ENCODE results near the gene TADA3.
A peak's percentile ranks its signal among the peaks of the same experiment; 100 is the strongest.

The TADA3 gene

DNA sequence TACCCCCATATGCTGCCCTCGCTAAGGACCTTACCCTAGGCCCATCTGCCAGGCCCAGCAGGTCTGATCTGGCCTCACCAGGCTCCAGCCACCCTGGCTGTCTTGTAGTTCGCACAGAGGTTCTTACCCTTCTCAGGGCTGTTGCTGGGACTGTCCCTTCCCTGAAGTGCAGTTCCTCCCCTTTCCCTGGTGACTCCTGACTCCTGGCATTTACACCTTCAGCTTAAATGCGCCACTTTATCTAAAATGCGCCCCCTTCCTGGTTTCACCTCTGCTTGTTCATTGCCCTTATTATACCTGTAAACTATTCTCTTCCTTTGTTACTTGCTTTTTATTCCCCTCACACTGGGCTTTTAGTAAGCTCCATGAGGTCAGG, 17.0 kb upstream of the TADA3 start:
- H3K27ac ChIP-seq (ENCODE audit: low read depth, low read length), result peak overlapping the region; percentile 41
- peaks cover 16% of the 10 kb centered on the region for H3K27me3 ChIP-seq (ENCODE audit: control insufficient read depth, insufficient read depth, low read length)
- H3K4me1 ChIP-seq (ENCODE audit: control insufficient read depth, insufficient read depth, low read length), result peaks cover 12% of the 10 kb centered on the region; the same call in 1 of the 2 replicates
- peak overlapping the region; percentile 74 for H3K4me3 ChIP-seq (ENCODE audit: low read depth, low read length)
- no peak overlapping the region; the same call in 1 of the 2 replicates for H3K9ac ChIP-seq (ENCODE audit: low read depth, low read length)
- no peaks in the 10 kb centered on the region for H3K9me3 ChIP-seq (ENCODE audit: control insufficient read depth, insufficient read depth, low read length)
- H3K36me3 ChIP-seq (ENCODE audit: control insufficient read depth, insufficient read depth, low read length), result peaks cover 35% of the 10 kb centered on the region

DNA sequence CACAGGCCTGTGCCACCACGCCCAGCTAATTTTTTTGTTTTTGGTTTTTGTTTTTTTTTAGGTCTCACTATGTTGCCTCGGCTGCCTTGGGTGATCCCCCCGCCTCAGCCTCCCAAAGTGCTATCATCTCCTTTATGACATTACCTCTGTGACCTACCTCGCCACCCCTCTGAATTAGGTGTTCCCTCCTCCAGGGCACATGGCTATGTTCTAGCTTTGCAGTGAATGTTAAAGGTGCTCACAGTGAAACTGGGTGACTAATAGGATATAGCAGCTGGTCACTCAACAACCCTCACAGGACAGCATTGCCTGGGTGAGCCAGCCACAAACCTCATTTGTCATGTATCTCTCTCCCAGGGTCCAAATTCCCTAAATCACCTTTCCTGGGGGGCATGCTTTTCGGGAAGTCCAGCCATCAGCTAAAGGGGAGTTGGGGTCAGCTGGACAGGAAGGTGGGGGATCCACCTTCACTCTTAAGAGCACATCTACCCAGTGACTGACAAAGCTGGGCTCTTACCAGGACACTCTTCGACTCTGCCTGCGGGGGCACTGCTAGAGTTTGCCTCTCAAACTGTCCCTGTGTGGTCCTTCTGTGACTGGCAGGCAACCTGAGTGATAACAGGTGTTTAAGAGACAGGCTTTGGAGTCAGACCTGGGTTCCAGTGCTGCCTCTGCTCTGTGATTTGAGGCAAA, 16.2 kb upstream of the TADA3 start:
- H3K9me3 ChIP-seq (ENCODE audit: control insufficient read depth, insufficient read depth, low read length), result no peaks in the 10 kb centered on the region
- peak overlapping the region; percentile 40 for H3K27ac ChIP-seq (ENCODE audit: low read depth, low read length)
- H3K4me3 ChIP-seq (ENCODE audit: low read depth, low read length), result no peak overlapping the region
- peaks cover 12% of the 10 kb centered on the region; the same call in 1 of the 2 replicates for H3K4me1 ChIP-seq (ENCODE audit: control insufficient read depth, insufficient read depth, low read length)
- peaks cover 42% of the 10 kb centered on the region for H3K36me3 ChIP-seq (ENCODE audit: control insufficient read depth, insufficient read depth, low read length)
- peaks cover 16% of the 10 kb centered on the region for H3K27me3 ChIP-seq (ENCODE audit: control insufficient read depth, insufficient read depth, low read length)
- no peak overlapping the region for H3K9ac ChIP-seq (ENCODE audit: low read depth, low read length)

DNA sequence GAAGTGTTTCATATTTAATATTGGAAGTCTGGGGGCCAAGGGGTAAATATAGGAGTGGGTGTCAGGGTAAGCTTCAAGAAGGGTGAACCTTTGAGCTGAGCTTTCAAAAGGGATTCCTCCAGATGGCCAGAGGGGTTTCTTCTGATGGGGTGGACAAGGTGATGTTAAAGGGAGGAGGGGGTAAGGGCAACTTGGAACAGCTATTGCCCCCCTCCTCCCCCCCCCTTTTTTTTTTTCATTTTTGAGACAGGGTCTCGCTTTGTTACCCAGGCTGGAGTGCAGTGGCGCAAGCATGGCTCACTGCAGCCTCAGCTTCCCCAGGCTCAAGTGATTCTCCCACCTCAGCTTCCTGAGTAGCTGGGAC, 15.7 kb upstream of the TADA3 start:
- Histone ChIP-seq H3K36me3 (ENCODE audit: control insufficient read depth, insufficient read depth, low read length) (peaks cover 47% of the 10 kb centered on the region), H3K9me3 (ENCODE audit: control insufficient read depth, insufficient read depth, low read length) (no peaks in the 10 kb centered on the region), H3K27ac (ENCODE audit: low read depth, low read length) (no peak overlapping the region), H3K4me1 (ENCODE audit: control insufficient read depth, insufficient read depth, low read length) (peaks cover 12% of the 10 kb centered on the region; the same call in 1 of the 2 replicates), H3K9ac (ENCODE audit: low read depth, low read length) (no peak overlapping the region), H3K4me3 (ENCODE audit: low read depth, low read length) (no peak overlapping the region), H3K27me3 (ENCODE audit: control insufficient read depth, insufficient read depth, low read length) (peaks cover 16% of the 10 kb centered on the region)

DNA sequence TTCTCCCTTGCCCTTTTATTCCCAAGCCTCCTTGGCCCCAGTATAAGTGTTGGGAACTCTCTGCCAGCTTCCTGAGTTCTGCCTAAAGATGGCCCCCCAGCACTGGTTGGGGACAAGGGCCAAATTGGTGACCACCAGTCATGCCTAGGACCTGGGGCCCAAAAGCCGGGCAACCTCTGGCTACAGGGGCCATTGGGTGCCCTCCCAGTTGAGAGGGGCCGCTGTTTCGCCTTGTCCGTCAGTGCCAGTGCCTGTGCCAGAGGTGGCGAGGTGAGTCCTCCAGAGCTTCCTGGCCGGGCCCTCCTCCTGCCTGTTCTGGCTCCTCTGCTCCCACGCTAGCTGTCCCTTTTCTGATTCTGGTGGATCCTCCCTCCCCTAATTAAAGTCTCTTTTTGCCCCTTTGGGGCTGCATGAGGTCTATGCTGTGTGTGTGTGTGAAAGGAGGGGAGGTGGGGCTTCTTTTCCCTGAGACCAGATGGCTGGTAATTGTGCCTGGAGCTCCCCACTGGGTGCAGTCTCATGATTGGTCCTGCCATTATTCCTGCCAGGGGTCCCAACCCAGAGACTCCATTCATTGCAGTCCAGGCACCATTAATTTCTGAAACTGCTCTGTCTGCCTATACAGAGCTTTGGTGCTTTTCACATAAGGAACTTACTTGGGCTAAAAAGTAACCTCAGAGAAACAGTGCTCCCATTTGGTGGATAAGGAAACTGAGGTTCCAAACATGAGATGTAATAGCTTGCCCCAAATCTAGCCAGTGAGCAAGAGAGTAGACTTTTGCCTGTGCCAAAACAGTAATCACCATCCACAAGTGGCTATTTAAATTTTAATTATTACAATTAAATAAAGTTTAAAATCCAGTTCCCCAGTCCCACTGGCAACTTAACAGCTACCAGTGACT, 14.7 kb upstream of the TADA3 start:
- Histone ChIP-seq H3K4me1 (ENCODE audit: control insufficient read depth, insufficient read depth, low read length) (peaks cover 12% of the 10 kb centered on the region; the same call in 1 of the 2 replicates), H3K9ac (ENCODE audit: low read depth, low read length) (no peak overlapping the region), H3K27me3 (ENCODE audit: control insufficient read depth, insufficient read depth, low read length) (peaks cover 16% of the 10 kb centered on the region), H3K27ac (ENCODE audit: low read depth, low read length) (peak overlapping the region; percentile 18), H3K4me3 (ENCODE audit: low read depth, low read length) (no peak overlapping the region), H3K36me3 (ENCODE audit: control insufficient read depth, insufficient read depth, low read length) (peaks cover 51% of the 10 kb centered on the region), H3K9me3 (ENCODE audit: control insufficient read depth, insufficient read depth, low read length) (no peaks in the 10 kb centered on the region)

DNA sequence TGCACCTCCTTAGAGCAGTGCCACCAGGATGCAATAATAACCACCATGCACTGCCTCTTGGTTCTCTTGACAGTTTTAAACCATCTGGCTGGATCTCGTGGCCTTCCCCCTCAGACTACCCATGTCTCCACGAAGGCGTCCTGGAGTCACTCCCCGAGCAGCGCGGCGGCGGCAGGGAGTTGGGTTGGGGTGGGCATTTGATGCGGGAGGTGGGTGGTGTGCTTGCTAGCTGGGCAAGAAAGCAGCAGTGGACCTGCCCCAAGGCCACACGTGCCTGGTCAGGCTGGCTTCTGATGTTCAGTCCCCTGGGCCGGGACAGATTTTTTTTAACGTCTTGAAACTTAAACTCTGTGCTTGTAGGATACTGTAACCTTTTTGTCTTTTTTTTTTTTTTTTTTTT, 13.9 kb upstream of the TADA3 start:
- peaks cover 58% of the 10 kb centered on the region for H3K36me3 ChIP-seq (ENCODE audit: control insufficient read depth, insufficient read depth, low read length)

DNA sequence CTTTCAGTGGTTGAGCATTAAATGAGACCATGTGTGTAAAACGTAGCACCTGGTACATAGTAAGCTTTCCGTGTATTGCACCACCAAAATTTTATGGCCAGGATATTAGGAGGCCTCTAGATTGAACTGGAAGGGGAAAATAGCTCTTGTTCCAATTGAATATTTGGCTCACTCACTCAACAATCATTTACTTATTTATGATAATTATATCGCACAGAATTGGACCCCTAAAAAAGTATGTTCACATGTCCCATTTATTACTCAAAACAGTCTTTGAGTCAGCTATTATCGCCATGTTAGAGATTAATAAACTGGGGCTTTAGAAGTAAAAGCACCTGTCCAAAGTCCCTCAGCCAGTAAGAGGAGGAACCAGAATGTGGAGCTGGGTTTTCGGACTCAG, 12.7 kb upstream of the TADA3 start:
- Histone ChIP-seq H3K4me1 (ENCODE audit: control insufficient read depth, insufficient read depth, low read length) (peaks cover 7% of the 10 kb centered on the region; the same call in 1 of the 2 replicates), H3K27ac (ENCODE audit: low read depth, low read length) (no peak overlapping the region), H3K36me3 (ENCODE audit: control insufficient read depth, insufficient read depth, low read length) (peaks cover 69% of the 10 kb centered on the region), H3K9me3 (ENCODE audit: control insufficient read depth, insufficient read depth, low read length) (no peaks in the 10 kb centered on the region), H3K27me3 (ENCODE audit: control insufficient read depth, insufficient read depth, low read length) (no peaks in the 10 kb centered on the region), H3K4me3 (ENCODE audit: low read depth, low read length) (no peak overlapping the region), H3K9ac (ENCODE audit: low read depth, low read length) (no peak overlapping the region)

More for the DNA sequence above, 13.9 kb upstream of the TADA3 start:
- H3K4me3 ChIP-seq (ENCODE audit: low read depth, low read length), result no peak overlapping the region
- no peaks in the 10 kb centered on the region for H3K9me3 ChIP-seq (ENCODE audit: control insufficient read depth, insufficient read depth, low read length)
- H3K27ac ChIP-seq (ENCODE audit: low read depth, low read length), result peak overlapping the region; percentile 18
- peaks cover 8% of the 10 kb centered on the region for H3K27me3 ChIP-seq (ENCODE audit: control insufficient read depth, insufficient read depth, low read length)
- H3K9ac ChIP-seq (ENCODE audit: low read depth, low read length), result no peak overlapping the region
- peaks cover 12% of the 10 kb centered on the region; the same call in 1 of the 2 replicates for H3K4me1 ChIP-seq (ENCODE audit: control insufficient read depth, insufficient read depth, low read length)

DNA sequence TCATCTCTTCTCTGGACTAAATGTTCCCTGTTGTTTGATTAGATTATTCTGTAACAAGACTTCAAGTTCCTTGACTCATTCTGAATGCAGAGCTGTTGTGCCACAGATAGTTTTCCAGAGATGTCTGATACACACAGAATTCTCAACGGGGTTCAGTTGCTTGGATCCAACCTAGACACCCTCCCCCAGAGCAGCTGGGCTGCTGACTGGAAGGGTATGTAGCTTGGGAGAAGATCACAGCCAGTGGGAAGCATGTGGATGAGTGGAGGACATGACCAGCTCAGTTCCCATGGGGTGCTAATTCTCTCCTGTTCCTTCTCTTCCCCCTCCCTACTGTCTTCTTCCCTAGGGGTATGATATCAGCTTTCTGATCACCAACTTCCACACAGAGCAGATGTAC, 11.2 kb upstream of the TADA3 start:
- Histone ChIP-seq H3K4me1 (ENCODE audit: control insufficient read depth, insufficient read depth, low read length) (no peaks in the 10 kb centered on the region), H3K4me3 (ENCODE audit: low read depth, low read length) (no peak overlapping the region), H3K36me3 (ENCODE audit: control insufficient read depth, insufficient read depth, low read length) (peaks cover 84% of the 10 kb centered on the region), H3K27me3 (ENCODE audit: control insufficient read depth, insufficient read depth, low read length) (no peaks in the 10 kb centered on the region), H3K27ac (ENCODE audit: low read depth, low read length) (no peak overlapping the region), H3K9me3 (ENCODE audit: control insufficient read depth, insufficient read depth, low read length) (no peaks in the 10 kb centered on the region), H3K9ac (ENCODE audit: low read depth, low read length) (no peak overlapping the region)

DNA sequence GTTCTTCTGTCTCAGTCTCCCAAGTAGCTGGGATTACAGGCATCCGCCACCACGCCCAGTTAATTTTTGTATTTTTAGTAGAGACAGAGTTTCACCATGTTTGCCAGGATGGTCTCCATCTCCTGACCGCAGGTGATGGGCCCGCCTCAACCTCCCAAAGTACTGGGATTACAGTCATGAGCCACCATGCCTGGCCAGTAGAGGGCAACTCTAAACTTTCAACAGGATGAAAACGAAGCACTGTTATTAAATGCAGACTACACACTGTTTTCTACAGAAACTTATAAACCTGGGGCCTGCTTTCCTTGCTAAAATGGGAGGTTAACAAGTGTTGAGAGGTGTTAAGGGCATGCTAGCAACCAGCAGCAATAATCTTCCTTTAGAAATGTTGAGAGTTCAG, 8.3 kb upstream of the TADA3 start:
- H3K4me1 ChIP-seq (ENCODE audit: control insufficient read depth, insufficient read depth, low read length), result no peaks in the 10 kb centered on the region
- H3K9ac ChIP-seq (ENCODE audit: low read depth, low read length), result no peak overlapping the region
- H3K9me3 ChIP-seq (ENCODE audit: control insufficient read depth, insufficient read depth, low read length), result no peaks in the 10 kb centered on the region
- H3K27ac ChIP-seq (ENCODE audit: low read depth, low read length), result no peak overlapping the region
- peaks cover 79% of the 10 kb centered on the region for H3K36me3 ChIP-seq (ENCODE audit: control insufficient read depth, insufficient read depth, low read length)
- H3K27me3 ChIP-seq (ENCODE audit: control insufficient read depth, insufficient read depth, low read length), result no peaks in the 10 kb centered on the region
- no peak overlapping the region for H3K4me3 ChIP-seq (ENCODE audit: low read depth, low read length)

DNA sequence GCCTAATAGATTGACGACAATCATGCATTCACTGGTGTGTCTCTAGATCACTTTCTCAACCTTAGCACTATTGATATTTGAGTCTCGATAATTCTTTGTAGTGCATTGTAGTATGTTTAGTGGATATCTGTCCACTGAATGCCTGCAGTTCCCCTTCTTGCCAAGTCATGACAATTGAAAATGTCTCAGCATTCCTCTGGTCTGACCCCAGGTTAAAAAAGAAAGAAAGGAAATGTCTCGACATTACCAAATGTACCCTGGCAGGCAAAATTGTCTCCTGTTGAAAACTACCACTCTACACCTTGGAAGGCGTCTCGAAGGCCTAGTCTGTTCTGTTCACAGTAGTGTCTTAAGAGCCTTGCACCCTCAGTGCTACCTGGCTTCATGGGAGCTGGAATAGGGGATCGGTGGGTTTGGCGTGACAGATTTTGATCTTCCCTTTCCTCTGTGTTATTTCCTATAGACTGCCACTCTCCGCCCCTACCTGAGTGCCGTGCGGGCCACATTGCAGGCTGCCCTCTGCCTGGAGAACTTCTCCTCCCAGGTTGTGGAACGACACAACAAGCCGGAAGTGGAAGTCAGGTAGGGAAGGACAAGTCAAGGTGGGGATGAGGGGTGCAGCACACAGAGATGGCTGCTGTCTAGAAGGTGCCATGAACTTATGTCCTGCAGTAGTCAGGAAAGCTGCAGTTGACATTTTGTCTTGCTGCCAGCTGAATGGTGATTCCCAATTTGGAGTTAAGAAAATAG, 5.1 kb upstream of the TADA3 start:
- no peak overlapping the region for H3K27ac ChIP-seq (ENCODE audit: low read depth, low read length)
- H3K9me3 ChIP-seq (ENCODE audit: control insufficient read depth, insufficient read depth, low read length), result no peaks in the 10 kb centered on the region
- no peaks in the 10 kb centered on the region for H3K4me1 ChIP-seq (ENCODE audit: control insufficient read depth, insufficient read depth, low read length)
- no peak overlapping the region for H3K9ac ChIP-seq (ENCODE audit: low read depth, low read length)
- no peaks in the 10 kb centered on the region for H3K27me3 ChIP-seq (ENCODE audit: control insufficient read depth, insufficient read depth, low read length)
- H3K36me3 ChIP-seq (ENCODE audit: control insufficient read depth, insufficient read depth, low read length), result peaks cover 55% of the 10 kb centered on the region
- no peak overlapping the region for H3K4me3 ChIP-seq (ENCODE audit: low read depth, low read length)

DNA sequence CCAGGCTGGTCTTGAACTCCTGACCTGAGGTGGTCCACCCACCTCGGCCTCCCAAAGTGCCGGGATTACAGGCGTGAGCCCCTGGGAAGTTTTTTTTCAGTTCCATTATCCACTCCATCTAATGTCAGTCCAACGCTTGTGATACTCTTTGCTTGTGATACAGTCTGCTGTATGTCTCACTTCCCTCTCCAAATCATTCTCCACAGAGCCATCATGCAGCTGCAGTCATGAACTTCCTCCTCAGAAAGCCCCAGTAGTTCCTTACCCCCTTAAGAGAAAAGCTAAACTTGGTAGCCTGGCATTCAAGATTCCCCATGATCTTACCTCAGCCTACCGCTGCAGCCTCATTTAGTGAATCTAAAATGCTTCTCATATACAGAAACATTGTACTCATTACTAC, 2.9 kb upstream of the TADA3 start:
- no peaks in the 10 kb centered on the region for H3K27me3 ChIP-seq (ENCODE audit: control insufficient read depth, insufficient read depth, low read length)
- H3K36me3 ChIP-seq (ENCODE audit: control insufficient read depth, insufficient read depth, low read length), result peaks cover 49% of the 10 kb centered on the region
- no peaks in the 10 kb centered on the region for H3K9me3 ChIP-seq (ENCODE audit: control insufficient read depth, insufficient read depth, low read length)
- H3K4me3 ChIP-seq (ENCODE audit: low read depth, low read length), result no peak overlapping the region
- H3K27ac ChIP-seq (ENCODE audit: low read depth, low read length), result no peak overlapping the region
- no peak overlapping the region for H3K9ac ChIP-seq (ENCODE audit: low read depth, low read length)
- H3K4me1 ChIP-seq (ENCODE audit: control insufficient read depth, insufficient read depth, low read length), result 0 out of 2 replicates have a peak, but pooled peaks cover 5% of the 10 kb centered on the region

Measured in HUES48 (cell line).